Measurements from ENCODE around the gene WDFY1.

- TF ChIP-seq CTCF (IDR thresholded peaks at IDR 0.05) (no peak), EZH2phosphoT487 (IDR thresholded peaks at IDR 0.05) (no peak)
These were observed 116.0 kb downstream of the WDFY1 start for GRCh38 chr2:223829128-223829527.
